ENCODE measurements around the gene NAT16. TPM values are rescaled to one million over a fixed set of nuclear protein-coding genes. Genes with fewer than 3 reads are reported as not detected.

Gene NAT16
- total and polyA plus RNA-seq, 2 of the 13 experiments (the other 11 are each of a cell fraction or from before 2014, with no cell fraction given) = 0.04 TPM; not detected in 1

- TF ChIP-seq ZNF510 (CRISPR knock-in tag; IDR thresholded peaks at IDR 0.05; ENCODE audit: low read depth) (0 out of 2 replicates have a peak, but pooled peaks have one; percentile 12), DMTF1 (CRISPR knock-in tag; IDR thresholded peaks at IDR 0.05) (peak; percentile 44; the same call in 1 of the 2 replicates), MATR3 (CRISPR knock-in tag; IDR thresholded peaks at IDR 0.05) (no peak), PHF20 (CRISPR knock-in tag; IDR thresholded peaks at IDR 0.05) (no peak), ZNF382 (CRISPR knock-in tag; IDR thresholded peaks at IDR 0.05; ENCODE audit: borderline replicate concordance) (no peak), ARNTL (CRISPR knock-in tag; IDR thresholded peaks at IDR 0.05) (peak; percentile 99), MBD4 (IDR thresholded peaks at IDR 0.05; ENCODE audit: borderline replicate concordance, low read length) (no peak), THAP8 (CRISPR knock-in tag; IDR thresholded peaks at IDR 0.05; ENCODE audit: borderline replicate concordance) (no peak), ELK4 (CRISPR knock-in tag; IDR thresholded peaks at IDR 0.05; ENCODE audit: borderline replicate concordance) (no peak), MAF1 (CRISPR knock-in tag; IDR thresholded peaks at IDR 0.05; ENCODE audit: borderline replicate concordance) (no peak), PAX8 (CRISPR knock-in tag; IDR thresholded peaks at IDR 0.05; ENCODE audit: borderline replicate concordance) (no peak), ZSCAN25 (CRISPR knock-in tag; IDR thresholded peaks at IDR 0.05) (no peak; the same call in 1 of the 2 replicates), PBX2 (CRISPR knock-in tag; IDR thresholded peaks at IDR 0.05) (no peak), U2AF1 (optimal IDR thresholded peaks at IDR 0.05; ENCODE audit: low read depth, low read length) (no peak), KDM6A (CRISPR knock-in tag; IDR thresholded peaks at IDR 0.05; ENCODE audit: low read depth) (peak; percentile 49)
- TF ChIP-seq, protein P1, sequence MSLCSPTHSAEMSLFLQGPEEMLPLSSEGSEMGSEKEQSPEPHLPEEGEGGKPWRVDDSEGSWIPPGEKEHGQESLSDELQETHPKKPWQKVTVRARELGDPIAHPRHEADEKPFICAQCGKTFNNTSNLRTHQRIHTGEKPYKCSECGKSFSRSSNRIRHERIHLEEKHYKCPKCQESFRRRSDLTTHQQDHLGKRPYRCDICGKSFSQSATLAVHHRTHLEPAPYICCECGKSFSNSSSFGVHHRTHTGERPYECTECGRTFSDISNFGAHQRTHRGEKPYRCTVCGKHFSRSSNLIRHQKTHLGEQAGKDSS (CRISPR knock-in tag; IDR thresholded peaks at IDR 0.05; ENCODE audit: borderline replicate concordance, low read depth) = no peak
- TF ChIP-seq, protein P2, sequence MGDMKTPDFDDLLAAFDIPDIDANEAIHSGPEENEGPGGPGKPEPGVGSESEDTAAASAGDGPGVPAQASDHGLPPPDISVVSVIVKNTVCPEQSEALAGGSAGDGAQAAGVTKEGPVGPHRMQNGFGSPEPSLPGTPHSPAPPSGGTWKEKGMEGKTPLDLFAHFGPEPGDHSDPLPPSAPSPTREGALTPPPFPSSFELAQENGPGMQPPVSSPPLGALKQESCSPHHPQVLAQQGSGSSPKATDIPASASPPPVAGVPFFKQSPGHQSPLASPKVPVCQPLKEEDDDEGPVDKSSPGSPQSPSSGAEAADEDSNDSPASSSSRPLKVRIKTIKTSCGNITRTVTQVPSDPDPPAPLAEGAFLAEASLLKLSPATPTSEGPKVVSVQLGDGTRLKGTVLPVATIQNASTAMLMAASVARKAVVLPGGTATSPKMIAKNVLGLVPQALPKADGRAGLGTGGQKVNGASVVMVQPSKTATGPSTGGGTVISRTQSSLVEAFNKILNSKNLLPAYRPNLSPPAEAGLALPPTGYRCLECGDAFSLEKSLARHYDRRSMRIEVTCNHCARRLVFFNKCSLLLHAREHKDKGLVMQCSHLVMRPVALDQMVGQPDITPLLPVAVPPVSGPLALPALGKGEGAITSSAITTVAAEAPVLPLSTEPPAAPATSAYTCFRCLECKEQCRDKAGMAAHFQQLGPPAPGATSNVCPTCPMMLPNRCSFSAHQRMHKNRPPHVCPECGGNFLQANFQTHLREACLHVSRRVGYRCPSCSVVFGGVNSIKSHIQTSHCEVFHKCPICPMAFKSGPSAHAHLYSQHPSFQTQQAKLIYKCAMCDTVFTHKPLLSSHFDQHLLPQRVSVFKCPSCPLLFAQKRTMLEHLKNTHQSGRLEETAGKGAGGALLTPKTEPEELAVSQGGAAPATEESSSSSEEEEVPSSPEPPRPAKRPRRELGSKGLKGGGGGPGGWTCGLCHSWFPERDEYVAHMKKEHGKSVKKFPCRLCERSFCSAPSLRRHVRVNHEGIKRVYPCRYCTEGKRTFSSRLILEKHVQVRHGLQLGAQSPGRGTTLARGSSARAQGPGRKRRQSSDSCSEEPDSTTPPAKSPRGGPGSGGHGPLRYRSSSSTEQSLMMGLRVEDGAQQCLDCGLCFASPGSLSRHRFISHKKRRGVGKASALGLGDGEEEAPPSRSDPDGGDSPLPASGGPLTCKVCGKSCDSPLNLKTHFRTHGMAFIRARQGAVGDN (CRISPR knock-in tag; IDR thresholded peaks at IDR 0.05) = peak; percentile 99
These were observed 54.0 kb downstream of the NAT16 start (continued) for GRCh38 chr7:101125989-101126650.
